LNCAP (cell line): ENCODE results near the gene RNF152.

Experiments used
- CTCF ChIP-seq: fragments of 450-650 bp; IDR thresholded peaks from 2 replicates; pipeline ENCODE4 v1.5.1; 2017; ENCODE audit warnings: mild to moderate bottlenecking

Gene RNF152

GRCh38 chr18:61924550-61924949 is 31.7 kb upstream of the RNF152 start:
- no peak for TF ChIP-seq CTCF

GRCh38 chr18:61922435-61922834 is 29.6 kb upstream of the RNF152 start:
- TF ChIP-seq CTCF = no peak

- TF ChIP-seq CTCF = no peak
Measured at GRCh38 chr18:61921621-61922235, 28.9 kb upstream of the RNF152 start.

GRCh38 chr18:61917818-61918217 is 25.0 kb upstream of the RNF152 start:
- no peak for TF ChIP-seq CTCF

GRCh38 chr18:61912476-61912875 is 19.7 kb upstream of the RNF152 start:
- no peak for TF ChIP-seq CTCF

- TF ChIP-seq CTCF = no peak
Measured at GRCh38 chr18:61910101-61910500, 17.3 kb upstream of the RNF152 start.

GRCh38 chr18:61908661-61909060 is 15.9 kb upstream of the RNF152 start:
- TF ChIP-seq CTCF = no peak
